Measurements from ENCODE around the gene AKAP13.

DNA sequence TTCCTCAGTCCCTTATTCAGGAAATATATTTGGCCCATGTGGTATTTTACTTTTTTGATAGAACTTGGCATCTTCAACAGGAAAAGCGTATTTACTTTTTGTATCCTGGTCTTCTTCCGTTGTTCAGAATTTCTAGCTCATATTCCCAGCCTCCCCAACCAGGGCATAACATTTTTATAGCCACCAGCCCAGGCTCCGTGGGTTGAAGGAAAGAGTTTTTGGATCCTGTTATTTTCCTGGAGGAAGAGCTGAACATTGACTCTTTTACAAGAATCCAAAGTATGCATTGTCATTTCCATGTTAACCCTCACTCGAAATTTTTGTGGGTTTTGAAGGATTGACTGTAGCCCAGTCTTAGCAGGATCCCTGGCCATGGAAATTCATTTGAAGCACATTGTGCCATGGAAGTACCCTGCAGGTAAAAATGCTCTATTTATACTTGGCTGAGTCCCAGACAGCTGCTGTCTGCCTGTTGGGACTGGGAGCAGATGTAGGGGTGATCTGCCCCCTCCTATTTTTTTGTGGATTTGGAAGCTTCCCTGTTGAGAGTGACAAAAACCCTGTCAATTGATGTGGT, 98.8 kb downstream of the AKAP13 start:
- TF ChIP-seq, protein P1, sequence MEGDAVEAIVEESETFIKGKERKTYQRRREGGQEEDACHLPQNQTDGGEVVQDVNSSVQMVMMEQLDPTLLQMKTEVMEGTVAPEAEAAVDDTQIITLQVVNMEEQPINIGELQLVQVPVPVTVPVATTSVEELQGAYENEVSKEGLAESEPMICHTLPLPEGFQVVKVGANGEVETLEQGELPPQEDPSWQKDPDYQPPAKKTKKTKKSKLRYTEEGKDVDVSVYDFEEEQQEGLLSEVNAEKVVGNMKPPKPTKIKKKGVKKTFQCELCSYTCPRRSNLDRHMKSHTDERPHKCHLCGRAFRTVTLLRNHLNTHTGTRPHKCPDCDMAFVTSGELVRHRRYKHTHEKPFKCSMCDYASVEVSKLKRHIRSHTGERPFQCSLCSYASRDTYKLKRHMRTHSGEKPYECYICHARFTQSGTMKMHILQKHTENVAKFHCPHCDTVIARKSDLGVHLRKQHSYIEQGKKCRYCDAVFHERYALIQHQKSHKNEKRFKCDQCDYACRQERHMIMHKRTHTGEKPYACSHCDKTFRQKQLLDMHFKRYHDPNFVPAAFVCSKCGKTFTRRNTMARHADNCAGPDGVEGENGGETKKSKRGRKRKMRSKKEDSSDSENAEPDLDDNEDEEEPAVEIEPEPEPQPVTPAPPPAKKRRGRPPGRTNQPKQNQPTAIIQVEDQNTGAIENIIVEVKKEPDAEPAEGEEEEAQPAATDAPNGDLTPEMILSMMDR (IDR thresholded peaks at IDR 0.05), result no peak
- TF ChIP-seq EZH2 (IDR thresholded peaks at IDR 0.05; ENCODE audit: borderline replicate concordance, insufficient read depth, low read depth, low read length, poor library complexity, severe bottlenecking), result no peak

Data from B cell (primary cell).